HG03342 (cell line): ENCODE measurements around the gene LYRM4.

Experiments used
- ATAC-seq: cut with Tn5 transposase; IDR thresholded peaks from one replicate; pipeline ENCODE4 v1.9.1; 2021; ENCODE audit warnings: mild to moderate bottlenecking, moderate library complexity; ENCODE audit not compliant: unreplicated experiment

LYRM4 gene

DNA sequence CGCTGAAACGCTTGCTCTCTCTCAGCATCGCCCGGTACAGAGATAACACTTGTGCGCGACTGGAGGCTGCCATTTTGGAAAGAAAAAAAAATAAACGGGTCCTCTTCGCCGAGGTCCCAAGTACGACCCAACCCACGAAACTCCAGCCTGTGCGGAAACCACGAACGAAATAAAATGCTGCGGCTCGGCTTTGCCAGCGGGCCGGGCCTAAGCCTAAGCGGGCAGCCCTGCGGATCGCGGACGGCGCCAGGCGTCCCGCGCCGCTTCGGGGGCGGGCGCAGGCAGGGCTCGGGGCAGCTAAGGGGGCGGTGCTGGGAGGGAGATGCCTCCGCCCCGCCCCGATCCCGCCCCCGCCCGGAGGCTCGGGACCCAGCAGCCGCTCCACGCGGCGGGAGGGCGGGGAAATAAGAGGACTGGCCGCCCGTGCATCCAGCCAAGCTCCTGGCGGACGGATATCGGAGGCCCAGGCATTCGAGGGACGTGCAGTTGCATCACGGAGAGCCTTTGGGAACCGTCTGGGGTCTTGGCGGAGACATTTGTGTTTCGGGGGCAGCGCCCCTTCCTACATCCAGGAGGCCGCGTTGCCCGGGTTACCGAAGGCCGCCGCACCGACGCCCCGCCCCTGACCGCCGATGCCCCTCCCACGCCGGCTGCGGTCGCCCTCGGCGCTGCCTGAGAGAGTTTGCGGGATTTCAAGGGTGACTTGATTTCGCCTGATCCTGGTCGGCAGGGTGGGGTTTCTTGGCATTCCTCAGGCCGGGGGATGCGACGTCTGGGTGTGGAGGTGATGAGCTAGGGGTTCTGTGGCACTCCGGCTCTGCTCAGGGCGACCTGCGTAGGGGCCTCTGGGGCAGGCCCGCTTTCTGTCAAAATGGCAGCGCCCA, at the start of gene LYRM4, which contains the start of gene FARS2:
LYRM4 (minus strand) TSS at position 290 of the 884 bp plus-strand sequence; CDS start at position 73, 217 bp downstream.
FARS2 (plus strand) TSS at position 853 of the 884 bp plus-strand sequence.
- ATAC-seq: peak; percentile 76

DNA sequence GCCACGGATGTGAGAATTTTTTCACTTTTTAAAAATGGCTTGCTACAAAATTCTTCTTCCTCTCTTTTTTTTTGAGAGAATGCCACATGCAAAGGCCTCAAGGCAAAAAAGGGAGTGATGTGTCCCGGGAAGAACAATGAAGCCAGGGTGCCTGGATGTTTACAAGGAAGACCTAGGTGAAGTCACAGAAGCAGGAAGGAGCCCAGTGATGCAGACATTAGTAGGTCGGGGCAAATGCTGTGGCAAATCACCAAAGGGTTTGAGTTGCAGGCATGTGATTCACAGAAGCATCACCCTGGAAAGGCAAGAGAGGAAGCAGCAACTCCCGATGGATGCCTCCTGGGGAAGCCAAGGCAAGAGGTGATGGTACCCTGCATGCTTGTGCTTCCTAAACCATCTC, 47.3 kb upstream of the LYRM4 start:
- no peak for ATAC-seq

GRCh38 chr6:5307058-5307457, 46.3 kb upstream of the LYRM4 start:
- no peak for ATAC-seq

DNA sequence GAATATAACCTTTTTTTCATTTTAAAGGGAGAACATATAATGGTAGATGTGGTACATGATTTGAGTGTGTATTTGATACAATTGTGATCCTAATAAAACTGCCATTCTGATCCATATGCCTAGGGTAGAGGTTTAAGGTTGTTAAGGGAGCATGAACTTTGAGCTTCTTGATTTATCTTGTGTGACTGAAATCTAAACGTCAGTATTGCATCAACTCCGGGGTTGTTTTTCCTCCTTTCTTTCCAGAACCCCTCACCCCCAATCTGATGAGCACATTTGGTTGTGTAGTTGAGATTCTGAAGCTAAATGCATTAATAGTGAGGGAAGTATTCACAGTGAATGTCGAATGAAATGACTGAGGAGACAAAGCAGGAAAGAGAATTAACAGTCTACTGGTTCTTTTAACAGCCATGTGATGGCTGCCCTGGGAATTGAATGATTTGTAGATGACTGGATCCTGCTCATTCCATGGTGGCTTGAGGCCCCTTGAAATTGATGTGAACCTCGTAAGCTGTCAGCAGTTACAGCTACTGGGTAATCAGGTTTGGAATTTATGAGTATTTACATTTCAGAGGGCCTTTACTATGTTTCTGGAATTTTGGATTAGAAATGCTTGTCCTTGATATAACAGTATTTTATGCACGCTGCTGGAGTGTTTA, 45.3 kb upstream of the LYRM4 start:
- ATAC-seq: no peak

- no peak for ATAC-seq
Observed at GRCh38 chr6:5303682-5304081, 42.9 kb upstream of the LYRM4 start.

- peak; percentile 68 for ATAC-seq
Observed at GRCh38 chr6:5302995-5303622, 42.4 kb upstream of the LYRM4 start.

DNA sequence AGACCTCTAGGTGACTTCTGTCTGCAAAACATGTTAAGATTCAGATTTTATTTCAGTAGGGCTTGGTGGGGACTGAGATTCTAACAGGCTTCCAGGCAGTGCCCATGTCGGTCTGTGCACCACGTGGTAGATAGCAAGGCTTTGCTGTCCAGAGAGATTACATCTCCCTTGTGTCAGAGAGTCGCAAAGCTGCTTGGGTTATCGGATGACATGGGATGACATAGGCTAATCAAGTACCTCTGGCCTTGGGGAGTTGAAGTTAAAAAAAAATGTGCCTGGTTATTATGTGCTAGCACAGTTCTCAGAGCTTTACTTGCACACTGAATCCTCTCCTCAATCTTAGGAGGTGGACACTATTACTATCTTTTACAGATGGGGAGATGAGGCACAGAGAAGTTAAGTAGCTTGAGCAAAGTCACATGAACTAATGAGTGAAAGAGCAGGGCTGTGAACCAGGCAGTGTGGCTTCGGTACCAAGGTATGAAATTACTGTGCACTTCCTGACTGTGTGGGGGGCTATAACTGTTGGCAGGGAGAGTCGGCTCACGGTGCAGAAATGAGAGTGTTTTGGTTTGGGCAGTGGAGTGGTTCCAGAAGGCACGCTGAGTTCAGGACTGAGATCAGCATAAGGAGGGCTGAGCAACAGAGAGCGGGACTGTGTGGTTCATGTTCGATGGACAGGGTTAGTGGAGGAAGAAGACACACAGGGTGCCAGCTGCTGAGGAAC, 41.6 kb upstream of the LYRM4 start:
- peak; percentile 83 for ATAC-seq

- no peak for ATAC-seq
Observed at GRCh38 chr6:5300206-5300764, 39.5 kb upstream of the LYRM4 start.

GRCh38 chr6:5295623-5296022, 34.9 kb upstream of the LYRM4 start:
- ATAC-seq: no peak

- ATAC-seq: no peak
Observed at GRCh38 chr6:5294392-5295211, 33.9 kb upstream of the LYRM4 start.

GRCh38 chr6:5293692-5294091, 32.9 kb upstream of the LYRM4 start:
- no peak for ATAC-seq

GRCh38 chr6:5292154-5292553, 31.4 kb upstream of the LYRM4 start:
- no peak for ATAC-seq

DNA sequence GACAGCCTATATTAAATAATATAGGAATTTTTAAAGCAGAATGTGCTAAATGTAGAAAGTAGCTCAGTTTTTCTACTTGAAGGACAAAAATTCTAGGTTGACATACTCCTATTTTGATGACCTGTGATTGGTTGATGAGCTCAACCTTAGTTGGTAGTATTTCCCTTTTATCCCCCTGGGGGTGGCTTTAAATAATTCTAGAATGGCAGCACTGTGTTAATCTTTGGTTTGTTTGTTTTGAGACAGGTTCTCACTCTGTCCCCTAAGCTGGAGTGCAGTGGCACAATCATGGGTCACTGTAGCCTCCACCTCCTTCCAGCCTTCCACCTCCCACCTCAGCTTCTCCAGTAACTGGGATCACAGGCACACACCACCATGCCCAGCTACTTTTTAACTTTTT, 29.8 kb upstream of the LYRM4 start:
- ATAC-seq: no peak

DNA sequence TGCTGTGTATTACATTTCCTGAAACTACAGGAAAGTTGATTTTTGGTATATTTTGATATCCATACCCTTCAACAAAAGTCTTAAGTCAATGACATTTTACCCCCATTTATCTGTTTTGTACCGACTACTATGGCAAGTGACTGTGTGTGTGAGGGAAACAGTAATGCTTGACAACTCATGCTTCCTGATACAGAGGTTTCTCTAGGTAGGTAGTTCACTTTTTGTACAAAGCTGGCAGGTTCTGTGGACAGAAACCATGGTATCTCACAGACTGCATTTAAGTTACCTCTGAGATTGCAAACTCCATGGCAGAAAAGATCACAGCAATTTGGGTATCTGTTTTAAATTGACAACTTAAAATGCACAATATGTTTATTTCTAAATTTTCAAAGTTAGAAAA, 29.3 kb upstream of the LYRM4 start:
- no peak for ATAC-seq

DNA sequence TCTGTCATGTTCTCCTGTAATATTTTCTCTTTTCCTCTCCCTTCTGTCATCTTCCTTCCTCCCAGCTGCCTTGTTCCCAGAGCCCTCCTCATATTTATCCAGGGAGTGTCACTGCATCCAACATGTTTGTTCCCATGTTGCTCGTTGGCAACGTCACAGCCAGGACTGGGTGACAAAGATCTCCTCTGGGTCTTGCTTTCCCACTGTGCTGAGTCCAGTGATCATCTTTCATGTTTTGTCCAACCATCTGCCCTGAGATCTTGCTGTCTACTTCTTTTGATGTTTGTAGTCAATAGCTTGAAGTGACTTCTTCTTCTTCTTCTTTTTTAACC, 27.2 kb upstream of the LYRM4 start:
- no peak for ATAC-seq

- no peak for ATAC-seq
Observed at GRCh38 chr6:5287205-5287965, 26.6 kb upstream of the LYRM4 start.

- ATAC-seq: no peak
Observed at GRCh38 chr6:5286780-5287179, 26.0 kb upstream of the LYRM4 start.

GRCh38 chr6:5285526-5285925, 24.8 kb upstream of the LYRM4 start:
- ATAC-seq: no peak

DNA sequence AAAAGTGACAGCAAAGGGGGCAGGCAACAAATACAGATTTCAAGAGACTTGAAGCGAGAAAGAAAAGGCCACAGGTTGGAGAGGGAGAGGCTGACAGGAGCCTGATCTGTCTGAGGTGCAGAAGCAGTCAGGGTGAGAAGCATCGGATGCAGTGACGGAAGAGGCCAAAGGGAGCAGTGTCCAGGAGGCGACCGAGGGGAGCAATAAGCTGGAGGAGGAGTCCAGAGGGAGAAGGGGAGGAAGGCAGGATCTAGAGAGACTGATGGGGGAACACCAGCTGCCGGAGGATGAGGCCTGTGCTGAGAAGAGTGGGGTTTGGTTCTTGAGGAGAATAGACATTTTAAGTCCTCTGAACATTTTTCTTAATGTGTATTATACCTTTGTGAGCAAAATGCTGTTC, 24.3 kb upstream of the LYRM4 start:
- ATAC-seq: no peak
